HG02571 (cell line): ENCODE measurements around the gene ACOXL.

Source experiments
- ATAC-seq: cut with Tn5 transposase; IDR thresholded peaks from one replicate; pipeline ENCODE4 v1.9.1; 2021; ENCODE audit warnings: mild to moderate bottlenecking, moderate library complexity; ENCODE audit not compliant: unreplicated experiment

ACOXL gene

GRCh38 chr2:110995911-110996310, 263.5 kb downstream of the ACOXL start:
- ATAC-seq = no peak

- no peak for ATAC-seq
These were observed 265.1 kb downstream of the ACOXL start for GRCh38 chr2:110997331-110998045.

- no peak for ATAC-seq
These were observed 265.9 kb downstream of the ACOXL start for GRCh38 chr2:110998311-110998710.

GRCh38 chr2:110999626-111000025, 267.3 kb downstream of the ACOXL start:
- ATAC-seq = no peak

- no peak for ATAC-seq
These were observed 272.9 kb downstream of the ACOXL start for GRCh38 chr2:111005307-111005706.

GRCh38 chr2:111005821-111006220, 273.4 kb downstream of the ACOXL start:
- ATAC-seq = no peak

GRCh38 chr2:111007757-111008688, 275.6 kb downstream of the ACOXL start:
- no peak for ATAC-seq

- ATAC-seq = no peak
These were observed 278.8 kb downstream of the ACOXL start for GRCh38 chr2:111011218-111011617.

- no peak for ATAC-seq
These were observed 283.1 kb downstream of the ACOXL start for GRCh38 chr2:111015283-111015995.

- no peak for ATAC-seq
These were observed 284.8 kb downstream of the ACOXL start for GRCh38 chr2:111017034-111017622.

GRCh38 chr2:111017909-111018308, 285.5 kb downstream of the ACOXL start:
- no peak for ATAC-seq

- ATAC-seq = no peak
These were observed 287.0 kb downstream of the ACOXL start for GRCh38 chr2:111019381-111019780.

GRCh38 chr2:111022633-111023032, 290.3 kb downstream of the ACOXL start:
- ATAC-seq = no peak

- ATAC-seq = no peak
These were observed 292.1 kb downstream of the ACOXL start for GRCh38 chr2:111024496-111024895.

GRCh38 chr2:111025288-111025687, 292.9 kb downstream of the ACOXL start:
- ATAC-seq = no peak

- no peak for ATAC-seq
These were observed 296.3 kb downstream of the ACOXL start for GRCh38 chr2:111028720-111029119.

- ATAC-seq = no peak
These were observed 297.0 kb downstream of the ACOXL start for GRCh38 chr2:111029181-111029927.

GRCh38 chr2:111030260-111030891, 298.0 kb downstream of the ACOXL start:
- ATAC-seq = peak; percentile 57

GRCh38 chr2:111030945-111031344, 298.6 kb downstream of the ACOXL start:
- ATAC-seq = no peak
